Naive B cell (primary cell): Measurements from ENCODE around the gene TGFBI. TPM values are rescaled to one million over a fixed set of nuclear protein-coding genes. Genes with fewer than 3 reads are reported as not detected.
"Not testable (repeated sequence)": the region's sequence is repeated elsewhere in the genome, so short reads cannot be mapped to it uniquely, and the experiment has no call there.

ENCODE experiments used
- ATAC-seq, 2 donors: fragments of 150-1000 bp; cut with Tn5 transposase; 2 replicates each; pipeline ENCODE4 v1.10.0; 2021; ENCODE audit warnings: low read depth in 2 of 2, mild to moderate bottlenecking in 2 of 2, moderate library complexity in 2 of 2
- DNase-seq: peaks from one replicate; pipeline ENCODE4 v3.0.0; 2022
- H3K27ac Mint-ChIP-seq, 6 donors: one replicate each; pipeline ENCODE4 v1.8.0; 2020 to 2022; ENCODE audit warnings: mild to moderate bottlenecking in 6 of 6, mixed read lengths in 6 of 6, moderate library complexity in 5 of 6, inconsistent platforms in 2 of 6
- H3K27me3 Mint-ChIP-seq, 3 donors: one replicate each; pipeline ENCODE4 v1.8.0; 2021 to 2022; ENCODE audit warnings: mixed read lengths in 3 of 3, mild to moderate bottlenecking in 1 of 3
- H3K36me3 Mint-ChIP-seq, 2 donors: one replicate each; pipeline ENCODE4 v1.8.0; 2020 to 2022; ENCODE audit warnings: mixed read lengths in 2 of 2, inconsistent platforms in 1 of 2, mild to moderate bottlenecking in 1 of 2
- H3K4me1 Mint-ChIP-seq, 3 donors: one replicate each; pipeline ENCODE4 v1.8.0; 2020 to 2022; ENCODE audit warnings: mixed read lengths in 3 of 3, inconsistent platforms in 1 of 3, mild to moderate bottlenecking in 1 of 3, moderate library complexity in 1 of 3
- H3K4me3 Mint-ChIP-seq, 8 donors: one replicate each; pipeline ENCODE4 v1.8.0; 2020 to 2022; ENCODE audit warnings: mild to moderate bottlenecking in 8 of 8, mixed read lengths in 8 of 8, moderate library complexity in 8 of 8, inconsistent platforms in 2 of 8
- H3K9me3 Mint-ChIP-seq, 7 donors: one replicate each; pipeline ENCODE4 v1.8.0; 2020 to 2022; ENCODE audit warnings: mixed read lengths in 7 of 7, mild to moderate bottlenecking in 5 of 7, inconsistent platforms in 2 of 7, moderate library complexity in 1 of 7
- polyA plus RNA-seq, 6 donors: library from polyadenylated mRNA; unstranded; fragments of 300-500 nt; fragmentation: Illumina TruSeq; gene quantifications; one replicate each; pipeline ENCODE4 v1.2.3, GENCODE V29; 2021; ENCODE audit warnings: low read depth in 6 of 6

Gene TGFBI
- polyA plus RNA-seq, 6 donors from 2014 or later: 0.20 to 4.3 (median 1.2) TPM

GRCh38 chr5:136034984-136035383 lies 6.2 kb downstream of the TGFBI start:
- Mint-ChIP-seq H3K27ac (peak overlapping the region in 1 of 6 donors; percentile 86), H3K4me3 (no peak overlapping the region), H3K9me3 (peaks cover 0 to 12% (median 0%) of the 10 kb centered on the region in 7 donors), H3K36me3 (peaks cover 4 to 8% of the 10 kb centered on the region in 2 donors), H3K4me1 (peaks cover 11 to 25% (median 22%) of the 10 kb centered on the region in 3 donors), H3K27me3 (peaks cover 0 to 30% (median 0%) of the 10 kb centered on the region in 3 donors)
- ATAC-seq (no peak), DNase-seq (no peak)

DNA sequence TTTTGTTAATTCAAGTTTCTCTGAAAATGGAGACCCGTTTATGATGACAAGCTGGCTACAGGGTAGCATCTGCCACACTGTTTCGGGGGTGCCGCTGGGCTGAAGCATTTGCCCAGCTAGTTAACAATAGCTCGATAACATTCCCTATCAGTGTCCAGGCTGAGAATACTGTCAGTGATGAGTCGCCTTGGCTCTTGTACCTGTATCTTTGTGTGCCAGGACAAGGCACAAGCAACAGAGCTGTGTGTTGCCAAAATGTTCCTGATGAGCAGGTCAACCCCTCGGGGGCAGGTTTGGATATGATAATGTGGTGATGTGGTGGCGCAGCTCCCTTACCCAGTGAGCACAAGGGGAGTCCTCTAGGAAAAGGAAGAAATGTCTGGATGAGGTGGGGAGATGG lies 7.0 kb downstream of the TGFBI start:
- Mint-ChIP-seq H3K36me3 (peaks cover 4 to 8% of the 10 kb centered on the region in 2 donors), H3K9me3 (peaks cover 0 to 12% (median 0%) of the 10 kb centered on the region in 7 donors), H3K27me3 (peaks cover 0 to 23% (median 0%) of the 10 kb centered on the region in 3 donors), H3K4me1 (peaks cover 11 to 25% (median 22%) of the 10 kb centered on the region in 3 donors), H3K4me3 (no peak overlapping the region), H3K27ac (peak overlapping the region in 1 of 6 donors; percentile 61)
- DNase-seq: no peak
- no peak for ATAC-seq

DNA sequence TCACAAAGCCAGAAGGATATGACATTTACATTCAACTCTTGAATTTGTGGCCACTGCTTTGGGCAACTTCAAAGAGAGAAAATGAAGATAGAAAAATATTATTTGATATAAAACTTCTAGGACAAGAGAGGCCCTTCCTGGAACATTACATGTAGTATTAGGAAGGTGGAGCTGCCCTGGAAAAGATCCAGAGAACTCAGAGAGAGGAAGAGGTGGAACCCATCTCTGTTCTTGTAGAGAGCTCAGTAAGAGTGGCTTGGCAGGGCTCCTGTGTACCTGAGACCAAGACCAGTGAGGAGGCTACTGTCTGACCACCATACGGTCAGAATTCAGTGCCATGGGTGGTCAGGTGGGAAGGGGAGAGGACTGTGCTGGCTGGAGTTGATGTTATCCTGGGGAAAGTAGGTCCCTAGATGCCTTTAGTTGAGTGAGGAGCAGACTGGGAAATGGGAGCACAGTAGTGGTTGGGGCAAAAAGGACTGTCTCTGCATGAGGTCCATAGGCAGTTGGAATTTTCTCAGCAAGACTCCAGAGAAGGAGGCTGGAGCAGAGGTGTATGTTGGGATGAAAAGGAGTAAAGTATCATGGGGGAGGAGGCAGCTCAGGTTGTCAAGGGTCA lies 7.6 kb downstream of the TGFBI start:
- Mint-ChIP-seq H3K4me1 (peaks cover 11 to 25% (median 22%) of the 10 kb centered on the region in 3 donors), H3K4me3 (no peak overlapping the region), H3K27me3 (peaks cover 0 to 20% (median 0%) of the 10 kb centered on the region in 3 donors), H3K36me3 (peaks cover 4 to 8% of the 10 kb centered on the region in 2 donors), H3K9me3 (peaks cover 0 to 12% (median 0%) of the 10 kb centered on the region in 7 donors), H3K27ac (peak overlapping the region in 3 of 6 donors; percentile 19 to 61 (median 48))
- DNase-seq (no peak), ATAC-seq (no peak)

DNA sequence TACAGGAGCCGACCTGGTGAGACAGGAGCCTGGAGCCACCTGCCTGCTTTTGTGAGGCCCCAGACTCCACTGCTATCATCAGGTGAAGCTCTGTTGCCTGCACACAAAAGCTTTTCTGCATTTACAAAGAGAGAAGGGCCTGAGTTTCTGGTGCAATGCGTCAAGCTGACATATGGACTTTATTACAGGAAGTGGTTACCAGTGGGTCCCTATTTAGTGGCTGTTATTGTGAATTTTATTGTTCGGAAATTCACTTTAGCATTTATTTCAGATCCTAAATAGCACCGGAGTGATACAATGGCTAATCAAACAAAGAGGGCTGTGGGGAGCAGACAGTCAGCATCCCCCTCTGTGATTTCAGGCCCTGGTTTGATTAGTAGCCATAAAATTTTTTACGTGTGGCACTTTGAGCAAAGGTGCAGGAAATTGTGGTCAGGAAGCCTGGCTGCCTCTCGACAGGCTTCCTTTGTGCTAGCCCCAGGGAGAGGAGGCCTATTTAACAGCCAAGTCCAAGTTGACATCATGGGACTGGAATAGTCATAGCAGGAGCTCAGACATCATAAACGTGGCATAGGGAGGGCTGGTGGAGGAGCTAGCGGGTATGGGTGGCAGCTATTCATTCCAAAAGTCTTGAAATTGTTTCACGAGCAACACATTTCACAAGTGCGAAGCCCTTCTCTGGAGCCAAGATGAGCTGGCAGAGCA lies 8.4 kb downstream of the TGFBI start:
- peaks cover 4 to 8% of the 10 kb centered on the region in 2 donors for H3K36me3 Mint-ChIP-seq
- no peak for DNase-seq

DNA sequence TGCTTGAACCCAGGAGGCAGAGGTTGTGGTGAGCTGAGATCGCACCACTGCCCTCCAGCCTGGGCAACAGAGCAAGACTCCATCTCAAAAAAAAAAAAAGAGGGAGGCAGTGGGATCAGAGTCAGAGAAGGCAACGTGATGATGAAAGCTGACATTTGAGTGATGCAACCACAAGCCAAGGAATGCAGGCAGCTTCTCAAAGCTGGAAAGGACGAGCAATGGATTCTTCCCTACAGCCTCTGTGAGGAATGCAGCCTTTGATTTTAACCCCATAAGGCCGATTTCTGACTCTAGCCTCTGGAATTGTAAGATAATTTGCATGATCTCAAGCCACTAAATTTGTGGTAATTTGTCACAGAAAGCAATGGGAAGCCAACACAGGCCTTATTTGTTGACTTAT lies 9.8 kb downstream of the TGFBI start:
- H3K27me3 Mint-ChIP-seq: peaks cover 0 to 18% (median 0%) of the 10 kb centered on the region in 3 donors
- no peak overlapping the region for H3K27ac Mint-ChIP-seq
- H3K4me1 Mint-ChIP-seq: peaks cover 11 to 23% (median 15%) of the 10 kb centered on the region in 3 donors
- H3K4me3 Mint-ChIP-seq: no peak overlapping the region
- ATAC-seq (no peak), DNase-seq (no peak)
- H3K36me3 Mint-ChIP-seq: peaks cover 4 to 8% of the 10 kb centered on the region in 2 donors
- H3K9me3 Mint-ChIP-seq: peaks cover 0 to 12% (median 0%) of the 10 kb centered on the region in 7 donors

More for the DNA sequence above, 8.4 kb downstream of the TGFBI start:
- peak; percentile 43 to 52 for ATAC-seq
- H3K27ac Mint-ChIP-seq: peak overlapping the region in 1 of 6 donors; percentile 28
- H3K9me3 Mint-ChIP-seq: peaks cover 0 to 12% (median 0%) of the 10 kb centered on the region in 7 donors
- peaks cover 11 to 25% (median 22%) of the 10 kb centered on the region in 3 donors for H3K4me1 Mint-ChIP-seq
- H3K4me3 Mint-ChIP-seq: peak overlapping the region in 1 of 8 donors; percentile 35
- peaks cover 0 to 18% (median 0%) of the 10 kb centered on the region in 3 donors for H3K27me3 Mint-ChIP-seq

- Mint-ChIP-seq H3K36me3 (peaks cover 4 to 8% of the 10 kb centered on the region in 2 donors), H3K4me1 (peaks cover 11 to 21% (median 15%) of the 10 kb centered on the region in 3 donors), H3K4me3 (no peak overlapping the region), H3K27me3 (peaks cover 0 to 14% (median 1%) of the 10 kb centered on the region in 3 donors), H3K9me3 (peaks cover 0 to 12% (median 0%) of the 10 kb centered on the region in 7 donors), H3K27ac (no peak overlapping the region)
- ATAC-seq: no peak
- DNase-seq: no peak
These were observed 10.4 kb downstream of the TGFBI start for GRCh38 chr5:136039202-136039601.

DNA sequence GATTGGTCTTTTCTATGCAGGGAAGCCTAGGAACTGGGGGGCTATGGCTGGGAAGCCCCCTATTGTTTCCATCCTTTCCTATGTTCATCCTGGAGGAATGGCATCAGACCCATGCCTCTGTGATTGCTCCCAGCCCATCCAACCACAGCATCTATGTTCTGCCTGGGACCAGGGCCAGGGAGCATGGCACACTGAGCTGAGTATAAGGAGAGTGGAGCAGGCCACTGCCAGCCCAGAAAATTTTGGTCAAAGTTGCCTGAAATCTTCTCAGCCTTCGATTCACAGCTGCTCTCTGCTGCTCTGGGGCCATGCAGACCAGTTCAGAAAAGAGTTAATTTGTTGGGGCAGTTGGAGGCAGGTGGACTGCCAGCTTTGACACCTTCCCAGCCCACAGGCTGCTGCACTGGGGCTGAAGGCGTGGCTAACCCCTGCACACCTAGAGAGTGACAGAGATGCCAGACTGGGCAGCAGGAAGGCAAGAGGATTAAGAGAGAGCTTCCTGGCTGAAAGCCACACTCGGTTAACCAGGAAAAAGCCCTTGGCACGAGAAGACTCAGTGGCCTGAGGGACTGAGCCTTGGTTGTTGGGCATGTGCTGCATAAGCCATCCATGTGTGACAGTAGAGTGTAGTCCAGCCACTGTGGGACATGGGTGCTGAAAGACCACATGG lies 12.1 kb downstream of the TGFBI start:
- peaks cover 0 to 11% (median 5%) of the 10 kb centered on the region in 3 donors for H3K27me3 Mint-ChIP-seq
- peaks cover 11 to 19% (median 15%) of the 10 kb centered on the region in 3 donors for H3K4me1 Mint-ChIP-seq
- DNase-seq (no peak), ATAC-seq (no peak)
- H3K36me3 Mint-ChIP-seq: peaks cover 4 to 8% of the 10 kb centered on the region in 2 donors
- peaks cover 0 to 12% (median 0%) of the 10 kb centered on the region in 7 donors for H3K9me3 Mint-ChIP-seq
- no peak overlapping the region for H3K4me3 Mint-ChIP-seq
- H3K27ac Mint-ChIP-seq: no peak overlapping the region

DNA sequence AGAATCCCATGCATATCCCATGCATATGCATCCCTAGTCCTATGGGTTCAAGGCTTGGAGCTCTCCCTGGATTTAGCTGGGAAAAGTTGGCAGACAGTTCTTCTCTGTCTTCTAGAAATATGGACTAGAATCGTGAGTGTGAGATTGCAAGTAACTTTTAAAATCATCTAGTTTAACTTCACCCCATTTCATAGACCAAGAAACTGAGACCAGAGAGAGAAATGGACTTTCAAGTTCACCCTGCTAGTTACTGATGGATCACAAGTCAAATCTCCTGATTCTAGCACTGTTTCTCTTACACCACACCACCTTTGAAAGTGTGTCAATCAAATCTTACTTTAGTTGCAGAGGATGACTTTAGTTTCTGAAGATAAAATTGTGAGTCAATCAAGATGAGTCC lies 13.4 kb downstream of the TGFBI start:
- no peak for ATAC-seq

DNA sequence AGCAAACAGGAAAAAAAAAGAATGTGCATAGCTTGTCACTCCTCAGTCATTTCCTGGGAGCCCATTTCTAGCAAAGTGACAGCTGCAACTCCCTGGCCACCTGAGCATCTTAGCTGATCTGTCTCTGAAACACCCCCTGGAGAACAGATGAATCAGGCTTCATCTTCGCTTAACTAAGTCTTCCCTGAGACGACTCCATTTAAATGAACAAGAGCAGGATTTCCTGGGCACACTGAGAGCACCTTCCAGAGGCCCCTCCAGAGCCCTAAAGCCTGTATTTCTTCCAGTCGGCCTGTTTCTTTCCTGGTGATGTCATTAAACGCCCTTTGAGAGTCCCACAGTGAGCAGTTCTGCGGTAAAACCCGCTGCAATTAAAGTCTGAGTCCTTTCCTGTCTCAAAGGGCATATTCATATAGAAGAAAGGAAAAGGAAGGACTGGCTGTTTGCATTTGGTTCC lies 13.9 kb downstream of the TGFBI start:
- peaks cover 3 to 4% of the 10 kb centered on the region in 2 donors for H3K36me3 Mint-ChIP-seq
- no peak for DNase-seq
- peak overlapping the region in 1 of 6 donors; percentile 54 for H3K27ac Mint-ChIP-seq
- peaks cover 0 to under 1% (median under 1%) of the 10 kb centered on the region in 3 donors for H3K4me1 Mint-ChIP-seq
- no peak overlapping the region for H3K4me3 Mint-ChIP-seq
- H3K9me3 Mint-ChIP-seq: peaks cover 0 to 9% (median 0%) of the 10 kb centered on the region in 7 donors
- H3K27me3 Mint-ChIP-seq: peaks cover 0 to 5% (median 1%) of the 10 kb centered on the region in 3 donors
- ATAC-seq: no peak

More for the DNA sequence above, 13.4 kb downstream of the TGFBI start:
- no peak for DNase-seq
- Mint-ChIP-seq H3K9me3 (peaks cover 0 to 12% (median 0%) of the 10 kb centered on the region in 7 donors), H3K27ac (no peak overlapping the region), H3K4me1 (peaks cover 4 to 6% (median 6%) of the 10 kb centered on the region in 3 donors), H3K27me3 (peaks cover 0 to 6% (median 5%) of the 10 kb centered on the region in 3 donors), H3K4me3 (no peak overlapping the region), H3K36me3 (peaks cover 4 to 8% of the 10 kb centered on the region in 2 donors)

DNA sequence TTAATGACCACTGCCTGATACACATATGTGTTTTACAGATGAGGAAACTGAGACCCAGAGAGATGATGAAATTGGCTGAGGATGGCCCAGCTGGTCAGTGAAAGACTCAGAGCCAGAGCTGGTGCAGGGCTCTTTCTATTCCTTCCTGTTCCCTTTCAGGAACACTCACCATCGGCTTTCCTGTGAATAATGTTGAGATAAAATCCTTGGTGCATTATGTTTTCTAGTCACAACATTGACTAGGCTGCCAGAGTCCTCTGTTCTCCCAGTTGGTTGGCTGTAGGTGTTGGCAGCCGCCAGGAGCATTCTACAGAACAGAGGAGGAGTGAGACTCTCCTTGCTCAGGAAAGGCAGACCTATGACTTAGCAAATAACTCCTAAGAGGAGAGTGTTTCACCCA lies 14.8 kb downstream of the TGFBI start:
- no peak overlapping the region for H3K27ac Mint-ChIP-seq
- no peaks in the 10 kb centered on the region for H3K36me3 Mint-ChIP-seq

DNA sequence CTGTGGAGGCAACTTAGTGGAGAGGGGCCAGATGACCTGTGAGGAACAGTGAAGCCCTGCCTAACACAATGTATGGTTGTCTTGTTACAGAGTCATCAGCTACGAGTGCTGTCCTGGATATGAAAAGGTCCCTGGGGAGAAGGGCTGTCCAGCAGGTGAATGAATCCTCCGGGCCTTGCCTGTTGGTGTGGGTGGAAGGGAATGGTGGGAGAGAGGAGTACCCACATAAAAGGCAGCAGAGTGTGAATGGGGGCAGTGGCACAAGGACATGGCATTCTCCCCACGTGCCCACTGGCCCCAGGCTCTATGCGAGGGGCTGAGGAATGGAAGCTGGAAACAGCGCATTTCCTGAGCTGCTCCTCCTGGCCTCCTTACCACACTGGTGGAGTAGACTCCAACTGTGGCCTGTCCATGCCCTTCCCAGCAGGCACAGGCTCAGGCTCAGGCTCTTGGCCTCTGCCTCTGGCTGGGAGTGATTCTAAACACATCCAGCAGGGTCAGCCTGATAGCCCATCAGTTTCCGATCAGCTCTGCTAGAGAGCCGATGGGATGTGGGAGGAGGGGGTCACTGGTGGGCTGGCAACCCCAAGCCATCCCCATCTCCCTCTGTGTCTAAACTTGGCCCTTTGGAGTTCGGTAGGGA lies 15.3 kb downstream of the TGFBI start:
- ATAC-seq (no peak), DNase-seq (no peak)
- Mint-ChIP-seq H3K27ac (no peak overlapping the region), H3K36me3 (no peaks in the 10 kb centered on the region), H3K9me3 (peaks cover 0 to 2% (median 0%) of the 10 kb centered on the region in 7 donors), H3K4me1 (no peaks in the 10 kb centered on the region), H3K27me3 (peaks cover 0 to 5% (median 5%) of the 10 kb centered on the region in 3 donors), H3K4me3 (no peak overlapping the region)

More for the DNA sequence above, 14.8 kb downstream of the TGFBI start:
- H3K4me1 Mint-ChIP-seq: no peaks in the 10 kb centered on the region
- H3K27me3 Mint-ChIP-seq: peaks cover 0 to 5% (median 5%) of the 10 kb centered on the region in 3 donors
- H3K4me3 Mint-ChIP-seq: no peak overlapping the region
- H3K9me3 Mint-ChIP-seq: peaks cover 0 to 2% (median 0%) of the 10 kb centered on the region in 7 donors
- DNase-seq: no peak
- no peak for ATAC-seq

DNA sequence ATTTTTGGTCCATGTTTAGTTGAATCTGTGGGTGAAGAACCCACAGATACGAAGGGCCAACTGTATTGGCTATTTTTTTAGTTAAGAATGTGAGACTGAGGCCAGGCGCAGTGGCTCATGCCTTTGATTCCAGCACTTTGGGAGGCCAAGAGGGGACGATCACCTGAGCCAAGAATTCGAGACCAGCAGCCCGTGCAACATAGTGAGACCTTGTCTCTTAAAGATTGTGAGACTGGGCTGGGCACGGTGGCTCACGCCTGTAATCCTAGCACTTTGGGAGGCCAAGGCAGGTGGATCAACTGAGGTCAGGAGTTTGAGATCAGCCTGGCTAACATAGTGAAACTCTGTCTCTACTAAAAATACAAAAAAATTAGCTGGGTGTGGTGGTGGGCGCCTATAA lies 16.2 kb downstream of the TGFBI start:
- ATAC-seq, H3K27ac Mint-ChIP-seq, H3K9me3 Mint-ChIP-seq, DNase-seq, H3K4me1 Mint-ChIP-seq, H3K27me3 Mint-ChIP-seq, H3K36me3 Mint-ChIP-seq, H3K4me3 Mint-ChIP-seq: not testable (repeated sequence)

GRCh38 chr5:136046246-136046645 lies 17.5 kb downstream of the TGFBI start:
- H3K4me1 Mint-ChIP-seq: no peaks in the 10 kb centered on the region
- H3K27me3 Mint-ChIP-seq: peaks cover 0 to 5% (median 5%) of the 10 kb centered on the region in 3 donors
- no peak overlapping the region for H3K4me3 Mint-ChIP-seq
- DNase-seq: no peak
- H3K27ac Mint-ChIP-seq: no peak overlapping the region
- no peaks in the 10 kb centered on the region for H3K36me3 Mint-ChIP-seq
- ATAC-seq: no peak
- no peaks in the 10 kb centered on the region for H3K9me3 Mint-ChIP-seq
